Measurements from ENCODE around the gene PPM1A. TPM values are rescaled to one million over a fixed set of nuclear protein-coding genes. Genes with fewer than 3 reads are reported as not detected.

PPM1A gene
- total RNA-seq, 1 donor from 2014 or later: 116 TPM

GRCh38 chr14:60251877-60252276 lies 2.9 kb downstream of the PPM1A start:
- intact Hi-C loops (cut with DNase I): no loop called here
- no peak for ATAC-seq (ENCODE audit: poor library complexity)

DNA sequence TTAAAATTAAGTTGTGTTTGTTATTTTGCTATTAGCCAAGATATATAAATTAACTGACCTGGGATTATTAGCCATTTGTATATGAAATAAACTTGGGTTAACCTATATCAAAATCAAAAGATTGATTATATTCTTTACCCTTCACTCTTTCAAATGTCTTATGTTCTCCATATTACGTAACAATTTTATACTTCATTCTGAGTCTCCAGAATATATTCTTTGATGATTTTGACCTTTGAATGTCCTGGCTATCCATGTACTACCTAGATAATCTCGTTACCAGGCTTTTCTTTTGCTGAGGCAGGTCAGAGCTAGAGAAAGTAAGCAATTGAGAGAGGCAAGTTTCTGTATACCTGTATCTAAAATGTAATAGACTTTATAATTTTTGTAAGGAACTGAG lies 3.6 kb downstream of the PPM1A start:
- intact Hi-C loops (cut with DNase I): no loop called here

More at GRCh38 chr14:60251877-60252276, 2.9 kb downstream of the PPM1A start:
- no peak for DNase-seq

GRCh38 chr14:60253649-60254048 lies 4.6 kb downstream of the PPM1A start:
- no peak for ATAC-seq (ENCODE audit: poor library complexity)
- DNase-seq: no peak
- intact Hi-C loops (cut with DNase I): no loop called here

More for the DNA sequence above, 3.6 kb downstream of the PPM1A start:
- ATAC-seq (ENCODE audit: poor library complexity): no peak
- DNase-seq: no peak

DNA sequence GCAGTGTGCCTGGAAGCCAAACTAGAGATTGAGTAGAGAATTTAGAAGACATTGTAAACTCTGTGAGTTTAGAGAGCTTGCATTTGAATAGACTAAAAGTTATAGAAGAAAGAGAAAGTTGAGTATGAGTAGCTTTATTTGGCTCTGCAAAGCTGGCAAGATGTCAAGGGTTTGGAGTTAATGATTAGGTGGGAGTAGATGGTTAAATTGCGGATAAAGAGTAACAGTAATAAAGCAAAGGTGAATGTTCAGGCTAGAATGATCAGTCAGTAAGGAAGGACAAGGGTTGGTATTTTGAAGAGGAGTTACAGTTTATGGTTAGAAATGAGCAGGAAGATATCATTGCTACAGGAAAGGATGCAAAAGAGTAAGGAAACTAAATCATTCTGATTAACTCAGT lies 5.2 kb downstream of the PPM1A start:
- DNase-seq (no peak), ATAC-seq (ENCODE audit: poor library complexity) (no peak)
- intact Hi-C loops (cut with DNase I): no loop called here

GRCh38 chr14:60257865-60258264 lies 8.8 kb downstream of the PPM1A start:
- ATAC-seq (ENCODE audit: poor library complexity): no peak
- no peak for DNase-seq
- intact Hi-C loops (cut with DNase I): no loop called here

DNA sequence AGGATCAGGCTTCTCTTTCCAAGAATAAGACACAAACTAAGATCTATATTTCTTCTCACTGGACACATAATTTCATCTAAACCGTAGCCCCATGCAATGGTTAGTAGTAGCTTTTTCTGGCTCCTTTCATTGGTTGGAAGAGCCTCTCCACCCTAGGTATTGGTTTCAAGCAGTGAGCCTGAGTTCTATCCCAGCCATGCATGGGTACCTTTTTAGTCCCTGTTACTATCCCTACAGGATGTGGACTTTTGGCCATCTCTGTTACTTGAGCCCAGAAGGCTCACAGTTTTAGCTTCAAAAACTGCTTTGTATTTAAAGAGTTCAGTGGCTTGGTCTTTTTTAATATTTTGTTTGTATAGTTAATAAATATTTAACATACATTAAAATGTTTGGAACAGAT lies 16.1 kb downstream of the PPM1A start:
- DNase-seq (no peak), ATAC-seq (ENCODE audit: poor library complexity) (no peak)
- intact Hi-C loops (cut with DNase I): no loop called here

DNA sequence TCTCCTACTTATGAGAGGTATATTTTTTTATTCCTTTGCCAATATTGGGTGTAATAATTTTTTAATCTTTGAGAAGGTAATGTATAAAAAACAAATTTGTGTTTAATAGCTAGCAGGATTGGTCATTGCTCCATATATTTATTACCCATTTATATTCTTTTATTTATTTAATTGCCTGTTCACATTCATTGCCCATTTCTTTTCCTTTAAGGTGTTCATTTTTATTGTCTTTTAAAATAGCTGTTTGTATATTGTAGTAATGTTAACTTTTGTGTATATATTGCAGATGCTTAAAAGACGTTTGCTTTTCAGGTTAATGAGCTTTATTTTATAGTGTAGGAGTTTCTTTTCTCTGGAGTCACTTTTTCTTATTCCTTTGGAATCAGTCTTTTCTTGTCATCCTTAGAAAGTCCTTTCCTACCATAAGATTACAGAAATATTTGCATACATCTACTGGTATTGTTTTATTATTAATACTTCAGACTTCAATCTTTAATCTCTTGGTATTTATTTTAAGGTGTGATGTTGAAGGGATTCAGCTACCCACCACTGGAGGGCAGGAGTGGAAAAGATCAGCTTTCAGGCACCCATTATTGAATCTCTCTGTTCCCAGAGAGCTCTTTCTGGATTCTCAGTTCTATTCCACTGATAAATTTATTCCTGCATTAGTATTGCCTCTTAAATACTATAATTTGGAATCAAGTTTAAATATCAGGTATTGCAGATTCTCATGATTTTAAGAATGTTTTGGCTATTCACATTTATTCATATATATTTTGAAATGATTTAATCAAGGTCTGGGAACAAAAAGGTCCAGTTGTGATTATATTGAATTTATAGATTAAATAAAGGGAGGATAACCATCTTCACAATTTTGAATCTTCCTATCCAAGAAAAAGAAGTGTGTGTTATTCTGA lies 17.3 kb downstream of the PPM1A start:
- DNase-seq (no peak), ATAC-seq (ENCODE audit: poor library complexity) (no peak)
- intact Hi-C loops (cut with DNase I): no loop called here

- DNase-seq (no peak), ATAC-seq (ENCODE audit: poor library complexity) (no peak)
- intact Hi-C loops (cut with DNase I): no loop called here
These were observed 23.2 kb downstream of the PPM1A start for GRCh38 chr14:60272177-60272576.

- ATAC-seq (ENCODE audit: poor library complexity) (no peak), DNase-seq (no peak)
- intact Hi-C loops (cut with DNase I): no loop called here
These were observed 24.9 kb downstream of the PPM1A start for GRCh38 chr14:60273956-60274355.

DNA sequence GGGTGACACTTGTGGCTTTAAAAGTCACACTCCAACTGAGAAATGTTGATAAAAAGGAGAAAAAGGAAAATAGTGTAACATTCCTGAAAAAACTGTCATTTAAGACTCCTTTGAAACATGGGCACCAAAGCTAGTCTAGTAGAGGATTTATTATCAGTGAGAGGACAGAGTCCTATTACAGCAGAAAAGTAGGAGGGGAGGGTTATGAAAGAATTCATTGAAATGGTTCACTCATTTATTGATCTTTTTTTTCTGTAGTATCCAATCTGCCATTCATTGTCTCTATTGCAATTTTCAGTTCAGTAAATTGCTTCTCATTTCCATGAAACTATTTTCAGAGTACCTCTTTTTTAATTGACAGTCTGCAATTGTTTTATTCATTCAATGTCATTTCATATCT lies 25.4 kb downstream of the PPM1A start:
- no peak for DNase-seq
- no peak for ATAC-seq (ENCODE audit: poor library complexity)
- intact Hi-C loops (cut with DNase I): no loop called here

GRCh38 chr14:60275932-60276331 lies 26.9 kb downstream of the PPM1A start:
- ATAC-seq (ENCODE audit: poor library complexity): no peak
- DNase-seq: no peak
- intact Hi-C loops (cut with DNase I): no loop called here

- no peak for DNase-seq
- ATAC-seq (ENCODE audit: poor library complexity): no peak
- intact Hi-C loops (cut with DNase I): no loop called here
These were observed 27.3 kb downstream of the PPM1A start for GRCh38 chr14:60276347-60276746.

- DNase-seq: no peak
- ATAC-seq (ENCODE audit: poor library complexity): no peak
- intact Hi-C loops (cut with DNase I): no loop called here
These were observed 28.7 kb downstream of the PPM1A start for GRCh38 chr14:60277605-60278190.

GRCh38 chr14:60278350-60278749 lies 29.3 kb downstream of the PPM1A start:
- ATAC-seq (ENCODE audit: poor library complexity) (no peak), DNase-seq (no peak)
- intact Hi-C loops (cut with DNase I): no loop called here

GRCh38 chr14:60287452-60287851 lies 38.4 kb downstream of the PPM1A start:
- ATAC-seq (ENCODE audit: poor library complexity): no peak
- intact Hi-C loops (cut with DNase I): no loop called here
- DNase-seq: no peak

DNA sequence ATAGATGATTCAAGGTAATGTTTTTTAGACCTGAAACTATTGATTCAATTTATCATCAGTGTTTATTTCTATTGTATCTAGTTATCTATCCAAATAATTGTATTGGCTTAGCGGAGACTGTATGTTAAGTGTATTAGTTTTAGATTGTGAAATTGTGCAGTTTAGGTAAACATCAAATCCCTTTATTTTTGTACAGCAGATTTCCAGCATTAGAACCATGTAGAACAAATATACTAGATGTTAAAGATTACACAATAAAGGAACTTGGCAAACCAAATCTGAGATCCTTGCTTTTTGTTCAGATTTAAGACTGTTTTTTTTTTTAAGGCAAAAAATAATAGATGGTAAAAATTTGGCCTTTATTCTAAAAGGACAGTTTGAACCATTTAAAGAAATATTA lies 39.3 kb downstream of the PPM1A start:
- no peak for ATAC-seq (ENCODE audit: poor library complexity)
- no peak for DNase-seq
- intact Hi-C loops (cut with DNase I): no loop called here

- intact Hi-C loops (cut with DNase I): no loop called here
- ATAC-seq (ENCODE audit: poor library complexity) (no peak), DNase-seq (no peak)
These were observed 45.5 kb downstream of the PPM1A start for GRCh38 chr14:60294411-60295069.

DNA sequence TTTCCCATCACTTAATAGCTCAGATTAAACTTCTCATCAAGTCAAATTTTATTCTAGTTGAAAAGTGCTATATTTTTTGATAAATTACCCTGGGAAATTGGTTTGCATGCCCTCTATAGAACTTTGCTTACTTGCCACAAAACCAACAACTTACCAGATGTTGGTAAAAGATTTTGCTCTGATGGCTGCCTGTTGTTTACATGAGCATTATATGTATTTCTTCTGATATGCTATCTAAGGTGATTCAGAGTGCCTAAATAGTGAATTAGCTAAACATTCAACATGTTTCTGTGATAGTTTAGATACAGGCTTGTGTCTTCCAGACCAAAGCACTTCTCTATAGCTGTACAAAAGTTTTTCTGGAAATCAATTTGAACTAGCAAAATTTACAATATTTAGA lies 51.0 kb downstream of the PPM1A start:
- DNase-seq (no peak), ATAC-seq (ENCODE audit: poor library complexity) (no peak)
- intact Hi-C loops (cut with DNase I): no loop called here

- ATAC-seq (ENCODE audit: poor library complexity): no peak
- intact Hi-C loops (cut with DNase I): no loop called here
These were observed 52.7 kb downstream of the PPM1A start for GRCh38 chr14:60301685-60302084.

DNA sequence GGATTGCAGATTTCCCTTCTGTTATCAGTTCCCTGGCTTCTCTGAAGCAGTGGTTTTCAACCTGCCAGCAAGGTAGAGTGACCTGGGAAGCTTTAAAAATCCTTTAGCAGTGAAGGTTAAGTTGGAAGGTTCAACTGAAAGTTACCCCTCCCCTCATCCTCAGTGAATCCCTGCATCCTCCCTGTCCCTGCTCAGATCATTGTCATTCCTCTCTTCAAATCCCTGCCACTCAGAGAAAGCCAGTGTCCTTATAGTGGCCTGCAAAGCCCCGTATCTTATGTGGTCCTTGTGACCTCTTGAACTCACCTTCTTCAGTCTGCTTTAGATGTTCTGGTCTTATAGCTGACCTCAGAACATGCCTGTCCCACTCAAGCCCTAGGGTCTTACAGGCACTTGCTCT lies 53.6 kb downstream of the PPM1A start:
- DNase-seq (no peak), ATAC-seq (ENCODE audit: poor library complexity) (no peak)
- intact Hi-C loops (cut with DNase I): no loop called here

More at GRCh38 chr14:60301685-60302084, 52.7 kb downstream of the PPM1A start:
- DNase-seq: no peak
